ENCODE results near the gene PARP4. TPM values are rescaled to one million over a fixed set of nuclear protein-coding genes. Genes with fewer than 3 reads are reported as not detected.
A peak's percentile ranks its signal among the peaks of the same experiment; 100 is the strongest.
"Not testable (repeated sequence)": the region's sequence is repeated elsewhere in the genome, so short reads cannot be mapped to it uniquely, and the experiment has no call there.

PARP4 gene
- total and polyA plus RNA-seq, 7 experiments from 2014 or later: 31.3 to 71.1 (median 60.5) TPM

DNA sequence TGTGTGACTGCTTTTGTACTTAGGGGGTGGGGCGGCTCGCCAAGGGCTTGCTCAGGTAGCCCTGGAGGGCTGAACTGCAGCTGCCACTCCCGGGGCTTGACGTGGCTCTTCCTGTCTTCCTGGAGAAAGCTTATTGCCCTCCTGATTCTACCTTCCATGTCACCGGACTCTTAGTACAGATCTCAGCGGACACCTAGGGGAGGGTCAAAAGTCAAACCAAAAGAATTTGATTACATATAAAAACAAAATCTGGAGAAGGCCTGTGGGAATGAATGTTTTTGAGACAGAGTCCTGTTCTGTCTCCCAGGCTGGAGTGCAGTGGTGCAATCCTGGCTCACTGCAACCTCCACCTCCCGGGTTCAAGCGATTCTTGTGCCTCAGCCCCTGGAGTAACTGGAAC lies 24.5 kb downstream of the PARP4 start:
- POLR2A ChIA-PET; H3K27ac ChIP-seq (ENCODE audit: low read depth, low read length); intact Hi-C loops (cut with micrococcal nuclease); H3K27me3 ChIP-seq (ENCODE audit: control insufficient read depth in 2 of 2, insufficient read depth in 2 of 2, low read length in 2 of 2); H3K27ac Mint-ChIP-seq; H3K27me3 Mint-ChIP-seq; H3K4me1 ChIP-seq (ENCODE audit: control insufficient read depth in 2 of 2, insufficient read depth in 2 of 2, low read length in 2 of 2); ATAC-seq; H3K4me1 Mint-ChIP-seq; H3K9me3 Mint-ChIP-seq; H3K9me3 ChIP-seq (ENCODE audit: control insufficient read depth in 2 of 3, low read length in 3 of 3); DNase-seq; H3K4me3 Mint-ChIP-seq; H3K4me3 ChIP-seq (ENCODE audit: low read length); CTCF ChIA-PET: not testable (repeated sequence)
- peaks cover 24 to 86% (median 47%) of the 10 kb centered on the region in 5 donors for H3K36me3 Mint-ChIP-seq
- peaks cover 14 to 62% (median 22%) of the 10 kb centered on the region in 3 experiments for H3K36me3 ChIP-seq (ENCODE audit: control insufficient read depth in 2 of 3, insufficient read depth in 3 of 3, low read length in 3 of 3)

DNA sequence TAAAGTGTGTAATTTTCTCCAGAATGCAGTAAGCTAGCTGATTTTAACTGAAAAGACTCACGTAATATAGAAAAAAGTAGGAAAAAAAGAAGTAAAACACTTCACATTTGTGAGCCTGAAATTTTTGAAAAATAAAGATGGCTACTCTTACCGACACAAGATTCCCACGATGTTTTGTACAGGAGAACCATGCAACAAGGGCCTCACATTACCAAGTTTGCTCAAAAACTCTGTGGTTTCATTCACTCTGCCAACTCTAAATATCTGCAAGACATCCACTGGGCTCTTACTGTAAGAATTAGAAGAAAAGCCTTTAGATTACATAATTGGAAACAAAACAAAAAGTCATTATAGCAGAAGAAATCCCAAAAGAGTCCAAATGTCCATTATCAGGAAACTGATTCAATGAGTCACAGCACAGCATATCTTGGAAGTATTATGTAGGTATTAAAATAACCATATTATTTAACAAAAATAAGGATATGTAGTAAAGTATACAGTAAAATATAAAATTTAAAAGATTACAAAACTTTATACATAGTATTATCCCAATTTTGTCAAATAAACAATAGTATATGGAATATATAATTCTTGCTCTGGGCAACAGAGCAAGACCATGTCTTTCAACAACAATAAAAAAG lies 26.4 kb downstream of the PARP4 start:
- H3K36me3 Mint-ChIP-seq: peaks cover 22 to 85% (median 59%) of the 10 kb centered on the region in 5 donors
- H3K9me3 Mint-ChIP-seq; H3K27me3 ChIP-seq (ENCODE audit: control insufficient read depth in 2 of 2, insufficient read depth in 2 of 2, low read length in 2 of 2); H3K4me1 Mint-ChIP-seq; H3K27ac Mint-ChIP-seq; H3K4me3 ChIP-seq (ENCODE audit: low read length); H3K4me1 ChIP-seq (ENCODE audit: control insufficient read depth in 2 of 2, insufficient read depth in 2 of 2, low read length in 2 of 2); H3K27ac ChIP-seq (ENCODE audit: low read depth, low read length); CTCF ChIA-PET; intact Hi-C loops (cut with micrococcal nuclease); POLR2A ChIA-PET; H3K9me3 ChIP-seq (ENCODE audit: control insufficient read depth in 2 of 3, low read length in 3 of 3); ATAC-seq; DNase-seq; H3K4me3 Mint-ChIP-seq; H3K27me3 Mint-ChIP-seq: not testable (repeated sequence)
- H3K36me3 ChIP-seq (ENCODE audit: control insufficient read depth in 2 of 3, insufficient read depth in 3 of 3, low read length in 3 of 3): peaks cover 19 to 61% (median 19%) of the 10 kb centered on the region in 3 experiments

DNA sequence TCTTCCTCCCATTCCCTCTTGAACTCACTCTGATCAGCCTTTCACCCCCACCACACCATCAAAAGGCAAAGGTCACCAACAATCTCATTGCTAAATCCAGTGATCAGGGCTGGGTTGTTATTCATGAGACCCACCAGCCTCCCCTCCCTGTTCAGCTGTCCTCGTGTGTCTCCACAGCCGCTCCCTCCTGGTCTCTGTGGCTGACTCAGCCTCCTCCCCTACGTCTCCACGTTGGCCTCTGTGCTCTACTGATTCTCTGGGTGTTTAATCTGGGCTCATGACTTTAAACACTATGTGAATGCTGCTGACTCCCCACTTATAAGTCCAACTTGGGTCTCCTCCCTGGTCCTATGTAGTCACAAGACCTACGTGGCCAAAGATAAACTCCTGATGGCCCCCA lies 38.9 kb downstream of the PARP4 start:
- ChIA-PET CTCF (no interaction called here), POLR2A (no interaction called here)
- DNase-seq (no peak), ATAC-seq (no peak)
- Histone ChIP-seq H3K36me3 (ENCODE audit: control insufficient read depth in 2 of 3, insufficient read depth in 3 of 3, low read length in 3 of 3) (peaks cover 15 to 81% (median 16%) of the 10 kb centered on the region in 3 experiments), H3K27me3 (ENCODE audit: control insufficient read depth in 2 of 2, insufficient read depth in 2 of 2, low read length in 2 of 2) (no peaks in the 10 kb centered on the region), H3K4me3 (ENCODE audit: low read length) (no peak overlapping the region), H3K9me3 (ENCODE audit: control insufficient read depth in 2 of 3, low read length in 3 of 3) (no peaks in the 10 kb centered on the region), H3K27ac (ENCODE audit: low read depth, low read length) (no peak overlapping the region), H3K4me1 (ENCODE audit: control insufficient read depth in 2 of 2, insufficient read depth in 2 of 2, low read length in 2 of 2) (no peaks in the 10 kb centered on the region)
- intact Hi-C loops (cut with micrococcal nuclease): no loop called here
- peak overlapping the region in 5 of 9 donors; percentile 7 to 77 (median 61) for H3K27ac Mint-ChIP-seq
- peaks cover 0 to 10% (median 0%) of the 10 kb centered on the region in 7 donors for H3K4me1 Mint-ChIP-seq
- H3K9me3 Mint-ChIP-seq: no peaks in the 10 kb centered on the region
- H3K36me3 Mint-ChIP-seq: peaks cover 33 to 77% (median 52%) of the 10 kb centered on the region in 5 donors
- no peak overlapping the region for H3K4me3 Mint-ChIP-seq
- H3K27me3 Mint-ChIP-seq: no peaks in the 10 kb centered on the region

- H3K9me3 Mint-ChIP-seq: not testable (repeated sequence)
- H3K36me3 ChIP-seq (ENCODE audit: control insufficient read depth in 2 of 3, insufficient read depth in 3 of 3, low read length in 3 of 3): peaks cover 14 to 81% (median 15%) of the 10 kb centered on the region in 3 experiments
Measured at GRCh38 chr13:24472129-24472528, 40.4 kb downstream of the PARP4 start.

DNA sequence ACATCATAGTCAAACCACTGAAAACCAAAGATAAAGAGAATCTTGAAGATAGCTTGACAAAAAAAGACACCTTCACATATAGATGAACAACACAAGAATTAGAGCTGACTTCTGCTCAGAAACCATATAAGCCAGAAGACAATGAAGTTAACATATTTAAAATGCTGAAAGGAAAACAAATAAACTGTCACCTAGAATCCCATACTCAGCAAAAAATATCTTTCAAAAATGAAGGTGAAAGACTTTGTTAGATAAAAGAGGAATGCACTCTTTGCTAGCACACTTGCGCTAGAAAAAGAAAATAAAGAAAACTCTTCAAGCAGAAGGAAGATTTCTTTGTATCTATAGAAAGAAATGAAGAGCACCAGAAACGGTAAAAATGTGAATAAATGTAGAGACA lies 49.5 kb downstream of the PARP4 start:
- intact Hi-C loops (cut with micrococcal nuclease): no loop called here
- H3K4me1 Mint-ChIP-seq: peaks cover 10 to 32% (median 17%) of the 10 kb centered on the region in 7 donors
- H3K4me3 Mint-ChIP-seq: no peak overlapping the region
- H3K4me1 ChIP-seq (ENCODE audit: control insufficient read depth in 2 of 2, insufficient read depth in 2 of 2, low read length in 2 of 2): no peaks in the 10 kb centered on the region
- H3K27me3 ChIP-seq (ENCODE audit: control insufficient read depth in 2 of 2, insufficient read depth in 2 of 2, low read length in 2 of 2): no peaks in the 10 kb centered on the region
- no peak overlapping the region for H3K4me3 ChIP-seq (ENCODE audit: low read length)
- H3K27ac ChIP-seq (ENCODE audit: low read depth, low read length): no peak overlapping the region
- CTCF ChIA-PET: no interaction called here
- H3K9me3 Mint-ChIP-seq: peaks cover 0 to 2% (median 0%) of the 10 kb centered on the region in 11 donors
- H3K27ac Mint-ChIP-seq: peak overlapping the region in 3 of 9 donors; percentile 1 to 47 (median 8)
- H3K27me3 Mint-ChIP-seq: no peaks in the 10 kb centered on the region
- DNase-seq (no peak), ATAC-seq (no peak)
- no peaks in the 10 kb centered on the region for H3K9me3 ChIP-seq (ENCODE audit: control insufficient read depth in 2 of 3, low read length in 3 of 3)
- peaks cover 3 to 42% (median 6%) of the 10 kb centered on the region in 3 experiments for H3K36me3 ChIP-seq (ENCODE audit: control insufficient read depth in 2 of 3, insufficient read depth in 3 of 3, low read length in 3 of 3)
- POLR2A ChIA-PET: no interaction called here
- H3K36me3 Mint-ChIP-seq: peaks cover 11 to 67% (median 50%) of the 10 kb centered on the region in 5 donors

More at GRCh38 chr13:24472129-24472528, 40.4 kb downstream of the PARP4 start:
- H3K27me3 Mint-ChIP-seq; ATAC-seq; POLR2A ChIA-PET; H3K4me1 ChIP-seq (ENCODE audit: control insufficient read depth in 2 of 2, insufficient read depth in 2 of 2, low read length in 2 of 2); H3K27me3 ChIP-seq (ENCODE audit: control insufficient read depth in 2 of 2, insufficient read depth in 2 of 2, low read length in 2 of 2); DNase-seq; H3K9me3 ChIP-seq (ENCODE audit: control insufficient read depth in 2 of 3, low read length in 3 of 3); H3K4me3 Mint-ChIP-seq; H3K27ac ChIP-seq (ENCODE audit: low read depth, low read length); intact Hi-C loops (cut with micrococcal nuclease); H3K4me3 ChIP-seq (ENCODE audit: low read length): not testable (repeated sequence)
- H3K4me1 Mint-ChIP-seq: peaks cover 0 to 12% (median 0%) of the 10 kb centered on the region in 7 donors
- peak overlapping the region in 1 of 9 donors; percentile 38 for H3K27ac Mint-ChIP-seq
- peaks cover 39 to 92% (median 60%) of the 10 kb centered on the region in 5 donors for H3K36me3 Mint-ChIP-seq
- CTCF ChIA-PET: interaction anchor here (0.6 to 0.7 kb wide), 2 partner anchors 91 to 250 kb away, joined by 3 to 4 read pairs; no protein-coding TSS in a partner anchor

GRCh38 chr13:24460256-24460655 lies 52.3 kb downstream of the PARP4 start:
- DNase-seq (no peak), ATAC-seq (no peak)
- Histone ChIP-seq H3K27me3 (ENCODE audit: control insufficient read depth in 2 of 2, insufficient read depth in 2 of 2, low read length in 2 of 2) (no peaks in the 10 kb centered on the region), H3K36me3 (ENCODE audit: control insufficient read depth in 2 of 3, insufficient read depth in 3 of 3, low read length in 3 of 3) (peaks cover 3 to 53% (median 6%) of the 10 kb centered on the region in 3 experiments), H3K9me3 (ENCODE audit: control insufficient read depth in 2 of 3, low read length in 3 of 3) (no peaks in the 10 kb centered on the region), H3K4me1 (ENCODE audit: control insufficient read depth in 2 of 2, insufficient read depth in 2 of 2, low read length in 2 of 2) (no peaks in the 10 kb centered on the region), H3K4me3 (ENCODE audit: low read length) (no peak overlapping the region), H3K27ac (ENCODE audit: low read depth, low read length) (no peak overlapping the region)
- peaks cover 0 to under 1% (median 0%) of the 10 kb centered on the region in 11 donors for H3K9me3 Mint-ChIP-seq
- ChIA-PET POLR2A (no interaction called here), CTCF (no interaction called here)
- intact Hi-C loops (cut with micrococcal nuclease): no loop called here
- H3K27me3 Mint-ChIP-seq: no peaks in the 10 kb centered on the region
- no peak overlapping the region for H3K4me3 Mint-ChIP-seq
- peaks cover 7 to 30% (median 16%) of the 10 kb centered on the region in 7 donors for H3K4me1 Mint-ChIP-seq
- peaks cover 5 to 60% (median 46%) of the 10 kb centered on the region in 5 donors for H3K36me3 Mint-ChIP-seq
- no peak overlapping the region for H3K27ac Mint-ChIP-seq

- ATAC-seq: no peak
- Histone ChIP-seq H3K36me3 (ENCODE audit: control insufficient read depth in 2 of 3, insufficient read depth in 3 of 3, low read length in 3 of 3) (peaks cover 9 to 57% (median 10%) of the 10 kb centered on the region in 3 experiments), H3K4me1 (ENCODE audit: control insufficient read depth in 2 of 2, insufficient read depth in 2 of 2, low read length in 2 of 2) (no peaks in the 10 kb centered on the region), H3K9me3 (ENCODE audit: control insufficient read depth in 2 of 3, low read length in 3 of 3) (no peaks in the 10 kb centered on the region), H3K4me3 (ENCODE audit: low read length) (no peak overlapping the region), H3K27me3 (ENCODE audit: control insufficient read depth in 2 of 2, insufficient read depth in 2 of 2, low read length in 2 of 2) (no peaks in the 10 kb centered on the region), H3K27ac (ENCODE audit: low read depth, low read length) (no peak overlapping the region)
- no peak overlapping the region for H3K27ac Mint-ChIP-seq
- intact Hi-C loops (cut with micrococcal nuclease): no loop called here
- H3K36me3 Mint-ChIP-seq: peaks cover 6 to 58% (median 48%) of the 10 kb centered on the region in 5 donors
- peaks cover 7 to 30% (median 11%) of the 10 kb centered on the region in 7 donors for H3K4me1 Mint-ChIP-seq
- H3K9me3 Mint-ChIP-seq: no peaks in the 10 kb centered on the region
- DNase-seq: no peak
- H3K4me3 Mint-ChIP-seq: no peak overlapping the region
- POLR2A ChIA-PET: no interaction called here
- CTCF ChIA-PET: no interaction called here
- no peaks in the 10 kb centered on the region for H3K27me3 Mint-ChIP-seq
Measured at GRCh38 chr13:24459726-24460125, 52.9 kb downstream of the PARP4 start.
